HG03097 (cell line): ENCODE results near the gene KRT83.
"Not testable (repeated sequence)": the region's sequence is repeated elsewhere in the genome, so short reads cannot be mapped to it uniquely, and the experiment has no call there.

Experiments used
- ATAC-seq: cut with Tn5 transposase; IDR thresholded peaks from one replicate; pipeline ENCODE4 v1.9.1; 2021; ENCODE audit not compliant: unreplicated experiment, low FRiP score

KRT83 gene

GRCh38 chr12:52290483-52291134, 30.6 kb downstream of the KRT83 start:
- not testable (repeated sequence) for ATAC-seq

GRCh38 chr12:52287816-52288805, 33.1 kb downstream of the KRT83 start:
- peak; percentile 74 for ATAC-seq

GRCh38 chr12:52286857-52287785, 34.1 kb downstream of the KRT83 start:
- ATAC-seq: not testable (repeated sequence)

- ATAC-seq: no peak
Observed at GRCh38 chr12:52285851-52286530, 35.2 kb downstream of the KRT83 start.

GRCh38 chr12:52285172-52285745, 35.9 kb downstream of the KRT83 start:
- ATAC-seq: no peak

GRCh38 chr12:52284562-52285171, 36.5 kb downstream of the KRT83 start:
- no peak for ATAC-seq

GRCh38 chr12:52280796-52281560, 40.2 kb downstream of the KRT83 start:
- no peak for ATAC-seq

- ATAC-seq: no peak
Observed at GRCh38 chr12:52280319-52280795, 40.8 kb downstream of the KRT83 start.

- no peak for ATAC-seq
Observed at GRCh38 chr12:52279422-52280318, 41.5 kb downstream of the KRT83 start.

GRCh38 chr12:52278575-52279421, 42.4 kb downstream of the KRT83 start:
- peak; percentile 67 for ATAC-seq

- ATAC-seq: no peak
Observed at GRCh38 chr12:52277486-52278245, 43.5 kb downstream of the KRT83 start.

- ATAC-seq: no peak
Observed at GRCh38 chr12:52275686-52276085, 45.5 kb downstream of the KRT83 start.

GRCh38 chr12:52274521-52275120, 46.6 kb downstream of the KRT83 start, which contains the start of gene KRT86:
KRT86 (plus strand) TSS chr12:52274645; CDS start chr12:52301917, 27,272 bp downstream.
- ATAC-seq: no peak

GRCh38 chr12:52271158-52271557, 50.0 kb downstream of the KRT83 start:
- no peak for ATAC-seq

- ATAC-seq: no peak
Observed at GRCh38 chr12:52270541-52271070, 50.6 kb downstream of the KRT83 start.
